Measurements from ENCODE around the gene FBXL20. TPM values are rescaled to one million over a fixed set of nuclear protein-coding genes. Genes with fewer than 3 reads are reported as not detected.

Gene FBXL20
- total RNA-seq, 1 experiment from 2014 or later = 6.8 TPM

GRCh38 chr17:39243155-39243554 is 158.3 kb downstream of the FBXL20 start:
- TF ChIP-seq EZH2 (IDR thresholded peaks at IDR 0.05; ENCODE audit: borderline replicate concordance, low read depth, low read length, poor library complexity, severe bottlenecking) (no peak), CTCF (conservative IDR thresholded peaks at IDR 0.05; ENCODE audit: low read depth, low read length) (no peak)
- Histone ChIP-seq H3K36me3 (ENCODE audit: insufficient read depth, low read length, poor library complexity, severe bottlenecking) (no peaks in the 10 kb centered on the region), H3K27ac (ENCODE audit: low read depth, low read length, poor library complexity, severe bottlenecking) (no peak overlapping the region), H3K27me3 (replicated peaks; ENCODE audit: insufficient read depth, low read depth, low read length, poor library complexity) (no peaks in the 10 kb centered on the region), H3K4me1 (ENCODE audit: insufficient read depth, low read length, poor library complexity, severe bottlenecking) (peaks cover 10% of the 10 kb centered on the region), H3K4me3 (ENCODE audit: low read depth, low read length, poor library complexity, severe bottlenecking) (no peak overlapping the region), H3K9me3 (ENCODE audit: low read depth, low read length, poor library complexity, severe bottlenecking) (no peaks in the 10 kb centered on the region)
- no TSS peak for BruUV-seq (replicated peaks)
- intact Hi-C loops (cut with micrococcal nuclease; ENCODE audit: unreplicated experiment) = loop anchor here (5.0 kb wide), 2 partner anchors 91 to 261 kb away; partner anchors contain the start of gene PLXDC1
- DNase-seq (ENCODE audit: low spot score) = no peak
- POLR2A ChIA-PET (ENCODE audit: low non-redundant PET) = interaction anchor here (0.6 kb wide), 1 partner anchor 261 kb away, joined by 4 read pairs; no protein-coding TSS in a partner anchor
- CTCF ChIA-PET = interaction anchor here (0.6 to 1.9 kb wide), 3 partner anchors 48 to 151 kb away, joined by 3 to 10 read pairs (median 4); no protein-coding TSS in a partner anchor

- H3K27ac ChIP-seq (ENCODE audit: low read depth, low read length, poor library complexity, severe bottlenecking) = no peak overlapping the region
- no peaks in the 10 kb centered on the region for H3K36me3 ChIP-seq (ENCODE audit: insufficient read depth, low read length, poor library complexity, severe bottlenecking)
- H3K9me3 ChIP-seq (ENCODE audit: low read depth, low read length, poor library complexity, severe bottlenecking) = no peaks in the 10 kb centered on the region
- BruUV-seq (replicated peaks) = no TSS peak
- no peak for TF ChIP-seq CTCF (conservative IDR thresholded peaks at IDR 0.05; ENCODE audit: low read depth, low read length)
- no peak for TF ChIP-seq EZH2 (IDR thresholded peaks at IDR 0.05; ENCODE audit: borderline replicate concordance, low read depth, low read length, poor library complexity, severe bottlenecking)
- ChIA-PET CTCF (no interaction called here), POLR2A (ENCODE audit: low non-redundant PET) (no interaction called here)
- intact Hi-C loops (cut with micrococcal nuclease; ENCODE audit: unreplicated experiment) = loop anchor here (5.0 kb wide), 2 partner anchors 88 to 258 kb away; partner anchors contain the start of gene PLXDC1
- H3K27me3 ChIP-seq (replicated peaks; ENCODE audit: insufficient read depth, low read depth, low read length, poor library complexity) = no peaks in the 10 kb centered on the region
- no peak overlapping the region for H3K4me3 ChIP-seq (ENCODE audit: low read depth, low read length, poor library complexity, severe bottlenecking)
- H3K4me1 ChIP-seq (ENCODE audit: insufficient read depth, low read length, poor library complexity, severe bottlenecking) = peaks cover 10% of the 10 kb centered on the region
- DNase-seq (ENCODE audit: low spot score) = no peak
Observed at GRCh38 chr17:39240631-39241030, 160.8 kb downstream of the FBXL20 start.

- intact Hi-C loops (cut with micrococcal nuclease; ENCODE audit: unreplicated experiment) = loop anchor here (5.0 kb wide), 3 partner anchors 42 to 257 kb away; partner anchors contain the start of genes CACNB1 and PLXDC1
- CTCF ChIA-PET = interaction anchor here (0.6 kb wide), 1 partner anchor 9 kb away, joined by 4 read pairs; no protein-coding TSS in a partner anchor
- no peak overlapping the region for H3K27ac ChIP-seq (ENCODE audit: low read depth, low read length, poor library complexity, severe bottlenecking)
- no peak overlapping the region for H3K4me3 ChIP-seq (ENCODE audit: low read depth, low read length, poor library complexity, severe bottlenecking)
- no peaks in the 10 kb centered on the region for H3K9me3 ChIP-seq (ENCODE audit: low read depth, low read length, poor library complexity, severe bottlenecking)
- H3K27me3 ChIP-seq (replicated peaks; ENCODE audit: insufficient read depth, low read depth, low read length, poor library complexity) = no peaks in the 10 kb centered on the region
- H3K4me1 ChIP-seq (ENCODE audit: insufficient read depth, low read length, poor library complexity, severe bottlenecking) = peaks cover 10% of the 10 kb centered on the region
- TF ChIP-seq EZH2 (IDR thresholded peaks at IDR 0.05; ENCODE audit: borderline replicate concordance, low read depth, low read length, poor library complexity, severe bottlenecking) (no peak), CTCF (conservative IDR thresholded peaks at IDR 0.05; ENCODE audit: low read depth, low read length) (peak; percentile 62)
- no peaks in the 10 kb centered on the region for H3K36me3 ChIP-seq (ENCODE audit: insufficient read depth, low read length, poor library complexity, severe bottlenecking)
- no peak for DNase-seq (ENCODE audit: low spot score)
- POLR2A ChIA-PET (ENCODE audit: low non-redundant PET) = no interaction called here
- no TSS peak for BruUV-seq (replicated peaks)
Observed at GRCh38 chr17:39239640-39240314, 161.6 kb downstream of the FBXL20 start.

Data from A673 (cell line).